Cerebellar nuclear complex (tissue), 1 donor: ENCODE measurements around the gene BIN2.

Source experiments
- DNase-seq, 2 experiments: peaks; one replicate each; lab custom pipeline; 2025; lab: John Stamatoyannopoulos, UW

The BIN2 gene

DNA sequence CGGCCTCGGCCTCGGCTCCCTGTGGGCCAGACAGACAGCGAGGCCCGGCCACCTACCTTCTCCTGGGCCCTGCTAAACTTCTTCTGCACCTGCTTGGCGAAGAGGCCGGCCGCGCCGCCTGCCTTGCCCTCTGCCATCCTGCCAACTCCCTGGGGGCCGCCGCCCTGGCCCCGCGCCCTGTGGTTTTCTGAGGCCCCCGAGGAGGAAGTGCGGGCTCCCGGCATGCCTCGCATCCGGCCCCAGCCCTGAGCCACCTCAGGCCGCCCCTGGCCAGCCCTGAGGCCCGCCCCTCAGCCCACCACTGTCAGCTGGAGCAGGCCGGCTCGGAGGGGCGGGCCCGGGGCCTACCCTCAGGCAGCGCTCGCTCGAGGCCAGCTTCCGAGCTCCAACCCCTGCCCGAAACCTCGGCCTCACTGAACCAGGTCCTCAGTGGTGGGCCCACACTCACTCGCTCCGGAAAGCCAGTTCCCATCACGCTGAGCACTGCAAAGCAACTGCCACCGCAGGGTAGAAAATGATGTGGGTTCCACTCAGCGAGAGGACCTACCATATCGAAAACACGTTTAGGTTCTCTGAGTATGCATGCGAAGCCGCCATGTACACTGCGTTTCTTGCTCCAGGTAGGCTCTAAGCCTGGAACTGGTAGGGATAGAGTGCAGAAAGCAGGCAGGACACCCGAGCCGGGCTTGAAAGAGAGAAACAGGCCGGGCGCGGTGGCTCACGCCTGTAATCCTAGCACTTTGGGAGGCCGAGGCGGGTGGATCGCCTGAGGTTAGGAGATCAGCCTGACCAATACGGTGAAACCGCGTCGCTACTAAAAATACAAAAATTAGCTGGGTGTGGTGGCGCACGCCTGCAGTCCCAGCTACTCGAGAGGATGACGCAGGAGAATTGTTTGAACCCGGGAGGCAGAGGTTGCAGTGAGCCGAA is at the start of gene BIN2:
Gene BIN2, minus strand, starts transcription at position 209 of the 930 bp plus-strand sequence. Its CDS starts 72 bp downstream, at position 137.
- DNase-seq = no peak

DNA sequence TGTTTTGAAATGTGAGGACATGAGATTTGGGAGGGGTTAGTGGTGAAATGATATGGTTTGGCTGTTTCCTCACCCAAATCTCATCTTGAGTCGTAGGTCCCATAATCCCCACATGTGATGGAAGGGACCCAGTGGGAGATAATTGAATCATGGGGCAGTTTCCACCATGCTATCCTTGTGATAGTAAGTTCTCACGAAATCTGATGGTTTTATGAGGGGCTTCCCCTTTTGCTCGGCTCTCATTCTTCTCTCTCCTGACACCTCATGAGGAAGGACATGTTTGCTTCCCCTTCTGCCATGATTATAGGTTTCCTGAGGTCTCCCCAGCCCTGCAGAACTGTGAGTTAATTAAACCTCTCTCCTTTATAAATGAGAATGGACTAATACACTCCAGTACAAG is 49.2 kb upstream of the BIN2 start:
- no peak for DNase-seq

DNA sequence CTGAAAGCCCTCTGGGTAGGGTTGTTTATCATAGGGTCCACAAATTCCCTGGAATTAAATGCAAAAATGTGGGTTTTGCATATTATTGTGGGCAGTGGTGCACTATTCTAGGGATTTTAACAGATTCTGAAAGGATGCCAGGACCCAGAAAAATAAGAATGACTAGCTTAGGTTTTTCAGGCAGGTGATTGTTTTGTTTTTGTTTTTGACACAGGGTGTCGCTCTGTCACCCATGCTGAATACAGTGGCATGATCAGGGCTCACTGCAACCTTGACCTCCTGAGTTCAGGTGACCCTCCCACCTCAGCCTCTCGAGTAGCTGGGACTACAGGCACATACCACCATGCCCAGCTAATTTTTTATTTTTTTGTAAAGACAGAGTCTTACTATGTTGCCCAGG is 48.0 kb upstream of the BIN2 start:
- DNase-seq = no peak

DNA sequence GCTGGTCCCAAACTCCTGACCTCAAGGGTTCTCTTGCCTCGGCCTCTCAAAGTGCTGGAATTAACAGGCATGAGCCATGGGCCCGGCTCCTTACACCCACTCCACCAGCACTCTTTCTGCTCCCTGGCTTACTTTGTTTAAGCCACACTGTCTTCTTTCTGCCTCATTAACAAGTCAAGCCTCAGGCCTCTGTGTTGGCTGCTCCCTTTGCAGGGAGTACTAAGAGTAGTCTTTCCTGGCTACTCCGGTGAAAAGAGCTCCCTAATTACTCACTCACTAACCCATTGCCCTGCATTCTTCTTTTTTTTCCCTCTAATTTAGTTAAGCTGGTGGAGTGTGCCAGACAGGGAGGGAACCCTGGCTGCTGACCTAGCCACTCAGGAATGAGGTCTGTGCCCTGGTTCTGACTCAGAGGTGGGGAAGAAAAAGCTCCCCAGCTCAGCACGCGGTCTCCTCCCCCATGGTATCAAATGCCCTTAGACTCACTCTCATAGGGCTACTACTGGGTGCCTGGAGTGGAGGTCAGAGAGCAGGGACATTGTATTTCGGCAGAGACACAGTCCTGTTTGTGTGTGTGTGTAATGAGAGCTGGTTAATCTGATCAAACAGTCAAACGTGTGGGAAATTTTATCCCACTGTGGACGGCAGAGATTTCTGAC is 47.5 kb upstream of the BIN2 start:
- no peak for DNase-seq

DNA sequence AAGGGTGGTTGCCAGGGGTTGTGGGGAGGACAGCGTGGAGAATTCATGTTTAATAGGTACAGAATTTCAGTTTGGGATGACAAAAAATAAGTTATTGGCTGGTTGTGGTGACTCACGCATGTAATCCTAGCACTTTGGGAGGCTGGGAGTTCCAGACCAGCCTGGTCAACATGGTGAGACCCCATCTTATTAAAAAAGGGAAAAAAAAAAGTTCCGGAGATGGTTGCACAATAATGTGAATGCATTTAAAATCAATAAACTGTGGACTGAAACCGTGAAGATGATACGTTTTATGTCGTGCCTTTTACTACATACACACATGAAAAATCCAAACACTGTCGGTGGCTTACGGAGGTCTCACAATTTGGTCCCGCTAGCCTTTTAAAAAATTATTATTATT is 46.7 kb upstream of the BIN2 start:
- DNase-seq = no peak

DNA sequence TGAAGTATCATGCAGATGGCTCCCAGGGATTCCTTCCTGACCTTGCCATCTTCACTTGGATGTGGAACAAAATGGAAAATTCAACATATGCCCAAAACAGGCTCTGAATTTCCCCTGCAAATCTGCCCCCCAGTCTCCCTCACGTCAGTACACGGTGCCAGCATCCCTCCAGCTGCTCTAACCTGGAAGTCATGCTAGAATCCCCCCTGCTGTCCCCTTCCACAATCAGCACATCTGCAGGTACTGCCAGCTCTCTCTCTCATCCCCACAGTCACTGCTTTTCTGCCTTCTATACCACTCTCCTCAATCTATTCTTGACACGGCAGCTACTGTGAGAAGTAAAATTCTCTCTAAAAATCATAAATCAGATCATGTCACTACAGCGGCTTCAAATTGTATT is 45.6 kb upstream of the BIN2 start:
- DNase-seq = no peak

DNA sequence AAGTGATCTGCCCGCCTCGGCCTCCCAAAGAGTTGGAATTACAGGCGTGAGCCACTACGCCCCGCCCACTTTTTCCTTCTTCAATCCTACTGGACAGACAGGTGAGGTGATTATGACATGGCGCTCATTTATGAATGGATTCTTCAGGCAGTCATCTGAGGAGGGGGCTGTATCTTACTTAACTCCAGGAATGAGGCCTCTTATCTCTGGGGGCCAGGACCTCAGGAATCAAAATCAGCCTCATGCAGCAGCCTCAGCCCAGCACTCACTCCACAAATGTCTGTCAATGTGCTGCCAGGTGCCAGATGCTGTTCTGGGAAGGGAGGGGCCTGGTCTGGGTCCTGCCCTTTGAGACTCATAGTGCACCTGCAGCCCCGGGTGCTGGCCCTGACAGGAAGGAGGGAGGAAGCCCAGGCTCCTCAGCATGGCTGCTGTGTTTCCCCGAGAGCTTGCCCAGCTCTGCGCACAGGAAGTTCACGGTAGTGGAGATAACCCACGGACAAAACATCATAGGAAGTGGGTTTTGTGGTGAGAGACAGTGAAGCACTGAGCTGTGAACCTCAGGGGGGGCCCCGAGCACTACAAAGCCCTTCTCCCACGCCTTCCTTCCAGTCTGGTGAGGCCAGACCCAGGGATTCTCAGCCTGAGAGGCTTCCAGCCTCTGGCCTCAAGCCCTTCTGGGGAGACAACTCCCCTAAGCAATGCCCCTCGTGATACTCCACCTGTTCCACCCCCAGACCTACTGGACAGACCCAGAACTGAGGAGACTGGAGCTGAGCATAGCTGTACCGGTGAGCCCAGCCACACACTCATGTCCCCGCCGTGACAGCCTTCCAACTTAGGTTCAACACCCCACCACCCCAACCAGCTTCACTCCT is 44.9 kb upstream of the BIN2 start:
- no peak for DNase-seq

DNA sequence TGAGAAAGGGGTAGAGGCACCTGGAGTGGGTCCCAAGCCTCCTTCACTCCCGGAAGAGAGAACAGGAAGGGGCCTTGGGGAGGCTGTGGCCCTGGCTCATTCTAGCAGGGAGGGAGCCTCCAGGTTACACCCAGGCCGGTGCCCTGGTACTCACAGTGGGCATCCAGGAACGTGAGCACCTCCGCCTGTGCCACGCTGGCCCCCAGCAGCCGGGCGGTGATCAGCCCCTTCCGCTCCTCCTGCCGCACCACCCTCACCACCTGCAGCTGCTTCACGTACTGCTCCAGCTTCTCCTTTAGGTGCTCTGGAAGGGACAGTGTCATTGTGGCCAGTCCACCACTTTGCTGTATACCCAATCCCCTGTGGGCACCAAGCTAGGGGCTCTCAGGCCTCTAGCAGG is 41.3 kb upstream of the BIN2 start:
- DNase-seq = no peak

DNA sequence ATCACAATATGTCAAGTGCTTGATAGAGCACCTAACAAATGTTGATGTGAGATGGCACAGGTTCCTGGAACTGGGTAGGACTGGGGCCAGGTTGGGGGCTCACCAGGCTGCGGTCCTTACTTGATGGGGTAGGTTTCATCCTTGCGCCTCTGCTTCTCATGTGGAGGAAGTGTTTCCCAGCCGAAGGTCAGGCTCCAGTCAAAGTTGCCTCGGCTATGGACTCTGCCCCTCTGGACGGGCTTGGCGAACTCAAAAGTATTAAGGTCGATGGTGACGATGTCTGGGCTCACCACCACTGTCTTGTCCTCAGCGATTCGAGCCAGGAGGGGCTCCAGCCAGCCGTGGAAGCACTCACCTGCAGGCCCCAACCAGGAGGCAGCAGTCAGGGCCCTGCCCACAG is 40.0 kb upstream of the BIN2 start:
- no peak for DNase-seq

DNA sequence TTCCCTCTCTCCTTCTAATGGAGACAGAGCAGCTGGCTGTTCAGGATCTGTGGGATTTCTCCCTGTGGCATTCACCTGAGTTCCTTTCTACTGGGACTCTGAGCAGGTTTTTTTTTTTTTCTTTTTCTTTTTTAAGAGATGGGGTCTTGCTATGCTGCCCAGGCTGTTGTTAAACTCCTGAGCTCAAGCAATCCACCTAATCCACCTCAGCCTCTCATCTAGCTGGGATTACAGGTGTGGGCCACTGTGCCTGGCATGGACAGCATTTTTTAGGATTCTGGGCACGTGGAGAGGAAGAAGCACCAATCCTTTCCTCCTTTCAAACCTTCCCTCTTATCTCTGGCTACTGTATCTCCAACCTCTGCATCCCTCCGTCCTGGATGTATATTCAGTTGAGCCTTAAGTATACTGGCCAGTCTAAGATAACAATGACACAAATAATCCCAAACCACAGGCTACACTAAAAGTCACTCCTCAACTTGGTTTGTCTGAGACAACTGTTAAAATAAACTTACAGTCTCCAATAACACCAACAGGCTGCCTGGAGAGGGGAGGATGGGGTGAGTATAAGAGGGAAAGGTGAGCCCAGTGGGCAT is 38.9 kb upstream of the BIN2 start:
- DNase-seq = no peak

DNA sequence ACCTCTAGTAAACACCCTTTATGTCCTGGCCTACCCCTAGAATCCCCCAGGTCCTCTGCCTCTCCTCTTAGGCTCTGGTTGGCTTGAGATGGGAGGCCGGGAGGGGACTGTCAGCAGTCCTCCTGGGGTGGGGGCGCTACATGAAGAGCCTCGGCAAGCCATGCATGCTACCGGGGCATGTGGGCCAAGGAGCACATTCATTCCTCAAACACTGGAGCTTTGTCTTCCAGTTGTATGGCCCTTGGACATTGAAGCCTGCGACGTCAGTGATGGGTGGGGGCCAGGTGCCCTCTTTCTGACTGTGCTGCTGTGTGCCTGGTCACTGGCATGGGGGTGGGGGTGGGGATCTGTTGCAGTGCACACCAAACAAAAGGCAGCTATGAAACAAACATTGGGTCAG is 38.3 kb upstream of the BIN2 start:
- DNase-seq = no peak

DNA sequence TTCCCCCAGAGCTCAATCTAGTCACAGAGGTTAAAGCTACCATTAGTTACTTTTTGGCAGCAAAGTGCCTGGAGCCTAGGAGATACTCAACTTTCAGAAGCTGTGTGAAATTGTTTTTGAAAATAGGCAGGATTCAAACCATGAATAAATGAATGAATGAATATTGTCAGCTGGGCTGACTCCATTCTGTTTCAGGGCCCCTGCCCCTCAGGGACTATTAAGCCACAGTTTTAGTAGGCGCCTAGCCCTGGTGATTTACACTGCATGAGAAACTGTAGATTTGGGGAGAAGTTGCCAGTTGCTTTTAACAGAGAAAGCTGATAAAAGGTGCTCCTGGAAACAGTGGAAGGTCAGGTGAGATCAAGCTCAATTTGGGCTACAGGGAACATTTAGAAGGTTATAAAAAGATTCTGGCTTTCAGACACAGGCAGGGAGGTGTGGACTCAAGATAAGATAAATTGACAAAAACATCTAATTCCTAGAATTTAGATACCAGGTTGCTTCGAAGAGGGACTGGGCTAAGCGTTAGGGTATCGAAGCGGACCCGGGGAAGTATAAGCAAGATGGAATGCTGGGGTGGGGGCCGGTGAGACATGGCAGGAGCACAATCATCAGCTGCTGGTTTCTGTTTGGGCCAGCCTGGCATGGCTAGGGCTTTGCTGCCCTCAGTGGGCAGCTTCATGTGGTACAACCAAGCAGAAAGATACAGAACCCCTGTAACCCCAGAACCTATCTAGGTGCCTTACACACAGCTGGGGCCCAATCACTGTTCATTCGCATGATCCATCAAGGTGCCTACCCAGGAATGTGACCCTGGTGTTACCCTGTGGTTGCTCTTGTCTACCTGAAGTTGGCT is 37.4 kb upstream of the BIN2 start:
- no peak for DNase-seq

DNA sequence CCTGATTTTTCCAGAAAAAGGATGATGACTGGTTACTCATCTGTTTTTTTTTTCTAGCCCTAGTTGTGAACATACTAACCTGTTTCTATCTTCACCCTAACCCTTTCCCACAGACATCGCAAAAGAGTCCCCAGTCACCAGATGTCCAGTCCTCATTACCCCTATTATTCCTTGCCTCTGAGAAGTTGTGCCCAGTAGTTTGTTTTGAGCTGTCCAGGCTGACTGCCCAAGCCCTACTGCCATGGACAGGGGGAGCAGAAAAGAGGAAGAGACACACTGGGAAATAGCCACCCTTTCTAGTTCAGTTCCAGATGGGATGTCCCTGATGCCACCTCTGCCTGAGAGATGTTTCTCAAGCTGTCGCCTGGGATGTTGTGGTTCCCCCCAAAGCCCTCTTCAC is 36.3 kb upstream of the BIN2 start:
- DNase-seq = no peak

DNA sequence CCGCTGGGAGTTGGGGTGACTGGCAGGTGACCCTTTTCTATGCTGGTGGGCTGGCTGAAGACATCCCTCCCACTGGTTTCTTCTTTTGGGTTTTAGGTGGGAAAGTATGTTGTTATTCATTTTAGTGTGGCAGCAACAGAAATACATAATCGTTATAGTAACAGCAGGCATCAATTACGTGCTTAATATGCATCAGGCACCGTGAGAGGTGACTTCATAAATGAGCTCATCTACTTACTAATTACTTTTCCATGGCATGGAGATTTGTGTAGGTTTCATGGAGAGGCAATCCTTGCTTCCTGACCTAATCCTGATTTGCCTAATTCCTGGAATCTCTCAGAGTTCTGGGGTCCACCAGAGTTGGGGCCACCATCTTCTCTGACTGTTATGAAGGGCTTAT is 35.9 kb upstream of the BIN2 start:
- DNase-seq = no peak

DNA sequence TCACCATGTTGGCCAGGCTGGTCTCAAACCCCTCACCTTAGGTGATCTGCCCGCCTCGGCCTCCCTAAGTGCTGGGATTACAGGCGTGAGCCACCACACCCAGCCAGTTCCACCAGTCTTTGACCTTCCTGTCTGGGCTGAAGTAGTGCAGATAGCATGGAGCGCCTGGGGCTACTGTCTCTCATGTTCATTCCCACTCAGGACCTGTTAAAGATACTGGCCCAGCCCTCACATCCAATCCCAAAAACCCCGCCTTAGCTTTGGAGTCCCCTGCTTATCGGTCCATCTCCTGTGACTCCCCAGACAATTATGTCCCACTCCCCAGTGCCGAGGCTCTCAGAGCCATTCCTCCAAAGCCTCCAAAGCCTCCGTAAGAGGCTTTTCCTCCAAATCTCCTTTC is 34.5 kb upstream of the BIN2 start:
- DNase-seq = no peak

DNA sequence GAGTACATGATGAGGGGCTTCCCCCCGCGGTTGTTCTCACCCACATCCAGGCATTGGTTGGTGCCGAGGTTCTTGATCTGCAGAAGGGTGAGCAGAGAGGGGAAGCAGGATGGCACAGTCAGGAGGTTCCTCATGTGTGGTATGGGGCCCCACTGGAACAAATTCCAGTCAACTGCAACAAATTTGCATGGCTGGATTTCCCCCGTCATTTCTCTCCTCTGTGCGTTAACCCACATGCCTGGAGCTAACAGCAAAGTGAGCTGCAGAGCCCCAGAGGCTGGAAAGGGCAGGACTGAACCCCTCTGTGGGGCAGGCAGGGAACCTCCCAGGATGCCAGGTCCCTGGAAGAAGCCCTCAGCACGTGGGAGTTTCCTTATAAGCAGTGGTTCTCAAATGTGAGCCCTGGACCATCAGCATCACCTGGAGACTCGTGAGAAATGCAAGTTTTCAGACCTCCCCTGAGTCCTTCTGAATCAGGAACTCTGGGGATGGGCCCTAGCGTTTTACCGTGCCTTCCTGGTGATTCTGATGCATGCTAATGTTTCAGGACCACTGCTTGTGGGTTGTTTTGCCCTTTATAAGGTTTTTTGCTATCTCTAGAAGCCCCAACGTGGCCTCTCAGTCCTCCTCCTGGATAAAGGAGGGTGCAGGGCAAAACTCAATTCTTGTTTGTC is 33.5 kb upstream of the BIN2 start:
- DNase-seq = no peak

DNA sequence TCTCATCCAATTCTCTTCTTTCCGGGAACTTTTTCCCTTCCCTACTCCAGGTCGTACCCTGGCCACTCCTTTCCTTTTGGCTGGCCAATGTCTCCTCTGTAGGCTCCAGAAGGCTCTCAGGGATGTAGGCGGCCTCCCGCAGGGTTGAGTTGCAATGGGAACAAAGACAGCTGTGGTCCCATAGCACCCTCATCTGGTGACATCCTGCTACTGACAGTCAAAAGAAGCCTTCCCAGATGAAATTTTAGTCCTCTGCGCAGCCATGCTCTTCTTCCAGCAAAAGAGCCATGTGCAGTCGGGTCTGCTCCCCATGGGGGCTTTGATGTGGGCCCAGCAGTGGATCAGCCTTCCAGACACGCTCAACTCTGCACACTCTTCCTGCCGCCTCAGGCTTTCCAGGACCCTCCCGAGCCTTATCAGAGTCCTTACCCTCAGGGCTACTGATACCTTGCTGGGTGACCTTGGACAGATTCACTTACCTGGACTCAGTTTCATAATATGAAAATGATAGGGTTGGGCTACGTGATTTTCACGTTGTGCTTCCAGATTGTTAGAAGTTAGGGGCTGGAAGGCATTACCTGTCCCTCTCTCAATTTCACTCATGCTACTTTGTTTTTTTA is 28.0 kb upstream of the BIN2 start:
- no peak for DNase-seq

DNA sequence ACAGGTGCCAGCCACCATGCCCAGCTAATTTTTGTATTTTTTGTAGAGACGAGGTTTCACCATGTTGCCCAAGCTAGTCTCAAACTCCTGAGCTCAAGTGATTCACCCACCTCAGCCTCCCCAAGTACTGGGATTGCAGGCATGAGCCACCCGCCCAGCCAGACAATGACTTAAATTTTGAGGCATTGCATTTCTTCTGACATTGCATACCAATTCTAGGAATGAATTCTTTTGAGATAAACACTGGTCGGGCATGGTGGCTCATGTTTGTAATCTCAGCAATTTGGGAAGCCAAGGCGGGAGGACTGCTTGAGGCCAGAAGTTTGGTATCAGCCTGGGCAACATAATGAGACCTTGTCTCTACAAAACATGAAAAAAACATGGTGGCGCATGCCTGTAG is 25.1 kb upstream of the BIN2 start:
- no peak for DNase-seq

DNA sequence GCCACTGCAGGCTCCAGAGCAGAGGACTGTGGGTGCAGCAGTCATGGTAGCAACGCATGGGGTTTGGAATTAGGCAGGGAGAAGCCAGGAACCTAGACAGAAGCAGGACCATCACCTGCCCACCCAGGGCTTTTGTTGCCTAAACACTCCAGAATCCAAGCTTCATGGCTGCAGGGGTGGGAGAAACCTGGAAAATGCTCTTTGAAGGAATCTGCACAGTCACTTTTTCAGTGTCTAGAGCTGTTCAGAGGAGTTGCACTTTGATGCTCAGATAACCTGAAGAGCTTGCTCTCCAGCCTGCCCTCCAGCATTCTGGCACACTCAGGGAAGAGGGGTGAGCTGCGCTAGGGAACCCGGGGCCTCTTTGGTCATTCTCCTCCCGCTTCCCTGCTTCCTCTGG is 24.1 kb upstream of the BIN2 start:
- no peak for DNase-seq

DNA sequence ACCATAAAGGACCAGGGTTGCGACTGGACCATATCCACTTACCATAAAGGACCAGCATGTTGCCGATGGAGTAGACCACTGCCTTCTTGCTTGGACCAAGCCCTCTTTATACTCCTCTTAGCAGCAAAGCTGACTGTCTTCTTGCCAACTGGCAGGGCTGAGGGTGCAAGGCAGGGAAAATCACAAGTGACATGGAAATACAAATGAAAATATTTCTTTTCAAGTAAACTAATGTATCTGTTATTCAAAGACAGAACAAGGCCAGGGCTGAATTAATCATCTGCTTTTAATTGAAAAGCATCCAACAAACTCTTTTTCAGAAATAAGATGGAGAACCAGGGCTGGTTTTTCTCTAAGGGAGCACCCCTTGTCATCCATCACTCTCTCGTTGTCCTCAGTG is 22.6 kb upstream of the BIN2 start, which contains the start of gene CELA1:
Gene CELA1, minus strand, starts transcription at position 99 of the 400 bp plus-strand sequence. Its CDS starts 41 bp downstream, at position 58.
- no peak for DNase-seq
